Activated naive CD8-positive, alpha-beta T cell treated with anti-CD3 and anti-CD28 coated beads, Interleukin-2, amount 50 U/mL, for 24 hours (primary cell): Measurements from ENCODE around the gene SND1.
A peak's percentile ranks its signal among the peaks of the same experiment; 100 is the strongest.
"Not testable (repeated sequence)": the region's sequence is repeated elsewhere in the genome, so short reads cannot be mapped to it uniquely, and the experiment has no call there.

Experiments
- ATAC-seq: fragments of 150-1000 bp; cut with Tn5 transposase; one replicate; pipeline ENCODE4 v1.10.0; 2021
- DNase-seq: peaks from one replicate; pipeline ENCODE4 v3.0.0; 2021
- H3K27ac Mint-ChIP-seq: one replicate; pipeline ENCODE4 v1.8.0; 2021; ENCODE audit warnings: mild to moderate bottlenecking, mixed read lengths
- H3K27me3 Mint-ChIP-seq: one replicate; pipeline ENCODE4 v1.8.0; 2021; ENCODE audit warnings: mixed read lengths
- H3K36me3 Mint-ChIP-seq: one replicate; pipeline ENCODE4 v1.8.0; 2021; ENCODE audit warnings: low read depth, mixed read lengths
- H3K4me1 Mint-ChIP-seq: one replicate; pipeline ENCODE4 v1.8.0; 2021; ENCODE audit warnings: mixed read lengths
- H3K4me3 Mint-ChIP-seq: one replicate; pipeline ENCODE4 v1.8.0; 2021; ENCODE audit warnings: mild to moderate bottlenecking, moderate library complexity, mixed read lengths
- H3K9me3 Mint-ChIP-seq: one replicate; pipeline ENCODE4 v1.8.0; 2021; ENCODE audit warnings: mixed read lengths

The SND1 gene

DNA sequence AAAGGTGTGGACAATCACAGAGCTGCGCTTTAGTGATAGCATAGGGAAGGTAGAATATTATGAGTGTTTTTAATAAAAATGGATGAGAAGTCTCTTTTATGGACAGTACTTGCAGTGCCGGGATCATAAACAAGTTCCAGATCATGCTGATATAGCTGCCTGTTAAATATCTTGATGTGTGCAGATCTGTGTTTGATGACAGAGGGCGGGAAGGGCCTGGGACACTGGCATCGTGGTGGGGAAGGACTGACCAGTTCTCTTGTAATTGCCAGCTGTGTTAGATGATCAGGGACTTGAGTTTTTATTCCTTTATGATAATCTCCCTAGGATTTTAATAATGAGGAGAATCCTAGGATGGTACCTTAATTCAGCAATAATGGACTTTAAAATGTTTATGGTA lies 14.6 kb downstream of the SND1 start:
- no peak for DNase-seq
- Mint-ChIP-seq H3K9me3 (no peaks in the 10 kb centered on the region), H3K4me1 (peaks cover 49% of the 10 kb centered on the region), H3K36me3 (peaks cover 46% of the 10 kb centered on the region), H3K27ac (peak overlapping the region; percentile 84), H3K4me3 (peak overlapping the region; percentile 4), H3K27me3 (no peaks in the 10 kb centered on the region)
- ATAC-seq = no peak

DNA sequence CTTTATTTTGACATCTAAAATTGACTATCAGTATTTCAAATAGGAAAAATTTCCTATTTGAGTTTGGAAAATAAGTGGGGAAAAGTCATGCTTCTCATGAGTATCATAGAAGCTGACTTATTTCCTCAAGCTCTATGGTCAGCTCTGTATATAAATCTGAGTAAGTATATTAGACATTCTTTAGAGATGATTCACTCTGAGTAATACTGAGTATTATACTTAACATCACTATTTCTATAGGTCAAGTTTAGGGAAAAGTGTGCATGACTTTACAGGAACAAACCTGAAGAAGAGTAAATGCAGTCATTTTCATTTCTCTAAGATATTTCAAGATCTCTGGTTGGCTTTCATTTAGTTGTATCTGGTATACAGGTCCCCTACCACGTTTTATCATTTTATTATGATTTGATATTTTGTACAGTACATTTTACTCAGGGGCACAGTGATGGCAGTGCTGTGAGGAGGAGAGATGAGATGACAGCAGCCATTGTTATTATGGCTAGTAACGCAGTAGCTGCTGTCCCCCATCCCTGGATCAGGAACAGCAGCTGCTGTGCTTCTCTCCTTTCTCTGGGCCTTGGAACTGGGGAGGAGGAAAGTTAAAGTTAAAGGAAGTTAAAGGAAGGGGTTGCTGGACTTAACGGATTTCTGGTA lies 15.2 kb downstream of the SND1 start:
- peaks cover 49% of the 10 kb centered on the region for H3K4me1 Mint-ChIP-seq
- peak overlapping the region; percentile 22 for H3K4me3 Mint-ChIP-seq
- no peaks in the 10 kb centered on the region for H3K27me3 Mint-ChIP-seq
- DNase-seq = no peak
- no peaks in the 10 kb centered on the region for H3K9me3 Mint-ChIP-seq
- H3K36me3 Mint-ChIP-seq = peaks cover 49% of the 10 kb centered on the region
- ATAC-seq = peak; percentile 92
- H3K27ac Mint-ChIP-seq = peak overlapping the region; percentile 84

DNA sequence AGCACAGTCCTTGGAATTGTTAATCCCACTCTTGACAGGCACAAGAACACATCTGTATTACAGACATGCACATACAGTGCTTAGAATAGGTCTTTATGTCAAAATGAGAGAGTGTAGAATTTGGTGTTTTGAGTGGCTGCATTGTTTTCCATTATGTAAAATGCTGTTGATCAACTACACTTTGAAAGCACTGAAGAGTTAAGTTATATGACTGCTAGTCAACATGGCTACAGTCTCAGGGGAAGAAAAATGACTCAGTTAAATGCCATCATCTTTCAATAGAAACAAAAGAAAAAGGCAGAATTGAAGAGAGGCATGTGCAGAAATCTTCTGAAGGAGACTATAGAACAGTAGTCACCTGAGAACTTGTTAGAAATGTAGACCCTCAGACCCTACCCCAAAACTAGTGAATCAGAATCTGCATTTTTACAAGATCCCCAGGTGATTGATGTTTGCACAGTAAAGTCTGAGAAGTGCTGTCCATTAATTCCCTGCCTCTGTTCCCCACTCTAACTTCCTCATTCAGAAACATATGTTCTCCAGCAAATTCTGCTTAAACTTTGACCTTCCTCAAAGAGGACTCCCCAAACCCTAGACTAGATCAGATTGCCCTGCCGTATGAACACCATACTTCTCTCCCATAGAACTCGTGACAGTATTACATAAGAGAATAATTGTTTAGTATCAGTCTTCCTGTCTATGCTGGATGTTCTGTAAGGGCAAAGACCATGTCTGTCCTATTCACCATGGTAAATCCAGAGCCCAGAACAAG lies 16.0 kb downstream of the SND1 start:
- DNase-seq (no peak), ATAC-seq (peak; percentile 21)
- H3K27me3 Mint-ChIP-seq = no peaks in the 10 kb centered on the region
- H3K27ac Mint-ChIP-seq = peak overlapping the region; percentile 84
- no peaks in the 10 kb centered on the region for H3K9me3 Mint-ChIP-seq
- H3K4me1 Mint-ChIP-seq = peaks cover 49% of the 10 kb centered on the region
- no peak overlapping the region for H3K4me3 Mint-ChIP-seq
- H3K36me3 Mint-ChIP-seq = peaks cover 51% of the 10 kb centered on the region

DNA sequence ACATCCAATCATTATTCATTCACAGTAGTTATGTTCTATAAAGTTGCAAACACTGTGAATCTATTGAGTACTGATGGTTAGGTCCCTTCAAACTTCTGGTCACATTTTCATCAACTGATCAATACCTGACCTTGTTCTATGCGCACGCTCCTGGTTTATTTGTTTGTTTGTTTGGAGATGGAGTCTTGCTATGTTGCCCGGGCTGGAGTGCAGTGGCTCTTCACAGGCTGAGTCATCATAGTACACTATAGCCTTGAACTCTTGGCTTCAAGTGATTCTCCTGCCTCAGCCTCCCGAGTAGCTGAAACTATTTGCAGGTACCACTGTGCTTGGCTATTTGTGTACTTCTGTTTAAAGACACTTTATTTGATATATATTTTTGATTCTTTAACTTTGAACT lies 19.3 kb downstream of the SND1 start:
- Mint-ChIP-seq H3K4me3 (no peak overlapping the region), H3K9me3 (no peaks in the 10 kb centered on the region), H3K27me3 (no peaks in the 10 kb centered on the region), H3K36me3 (peaks cover 52% of the 10 kb centered on the region), H3K4me1 (peaks cover 31% of the 10 kb centered on the region), H3K27ac (no peak overlapping the region)
- DNase-seq (no peak), ATAC-seq (no peak)

DNA sequence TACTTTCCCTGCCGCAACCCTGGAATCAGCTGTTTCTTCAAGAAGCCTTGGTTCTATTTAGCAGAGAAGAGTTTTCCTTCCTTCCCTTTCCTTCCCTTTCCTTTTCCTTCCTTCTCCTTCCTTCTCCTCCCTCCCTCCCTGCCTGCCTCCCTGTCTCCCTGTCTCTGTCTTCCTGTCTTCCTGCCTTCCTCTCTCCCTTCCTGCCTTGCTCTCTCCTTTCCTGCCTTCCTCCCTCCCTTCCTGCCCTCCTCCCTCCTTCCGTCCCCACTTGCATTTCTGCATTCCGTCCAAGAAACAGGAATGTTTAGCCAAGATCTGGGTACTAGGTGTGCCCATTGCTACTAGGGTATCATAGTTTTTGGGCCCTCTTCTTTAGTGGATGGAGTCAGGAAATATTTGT lies 21.9 kb downstream of the SND1 start:
- ATAC-seq (no peak), DNase-seq (no peak)
- Mint-ChIP-seq H3K36me3 (peaks cover 63% of the 10 kb centered on the region), H3K27ac (no peak overlapping the region), H3K9me3 (peaks cover 2% of the 10 kb centered on the region), H3K27me3 (no peaks in the 10 kb centered on the region), H3K4me1 (peaks cover 16% of the 10 kb centered on the region), H3K4me3 (no peak overlapping the region)

DNA sequence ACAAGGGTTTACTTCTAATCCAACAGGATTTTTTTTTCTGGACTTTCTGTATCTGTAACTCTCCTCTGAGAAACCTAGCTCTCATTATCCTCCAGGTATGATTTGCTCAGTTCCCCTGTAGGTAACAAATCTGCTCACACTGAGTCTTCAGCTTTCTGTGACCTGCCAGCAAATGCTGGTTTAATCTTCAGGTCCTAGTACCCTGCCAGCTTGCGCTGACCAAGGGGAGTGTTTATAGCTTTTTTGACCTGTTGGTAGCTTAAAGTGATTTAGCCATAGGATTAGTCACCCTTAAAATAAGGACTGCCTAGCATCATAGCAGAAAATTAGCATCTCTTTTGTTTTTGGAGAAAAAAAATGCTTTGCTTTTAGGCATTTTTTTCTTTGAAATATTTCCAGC lies 22.4 kb downstream of the SND1 start:
- H3K9me3 Mint-ChIP-seq = peaks cover 4% of the 10 kb centered on the region
- H3K27me3 Mint-ChIP-seq = no peaks in the 10 kb centered on the region
- no peak overlapping the region for H3K27ac Mint-ChIP-seq
- peaks cover 65% of the 10 kb centered on the region for H3K36me3 Mint-ChIP-seq
- peaks cover 16% of the 10 kb centered on the region for H3K4me1 Mint-ChIP-seq
- DNase-seq (no peak), ATAC-seq (no peak)
- H3K4me3 Mint-ChIP-seq = no peak overlapping the region

DNA sequence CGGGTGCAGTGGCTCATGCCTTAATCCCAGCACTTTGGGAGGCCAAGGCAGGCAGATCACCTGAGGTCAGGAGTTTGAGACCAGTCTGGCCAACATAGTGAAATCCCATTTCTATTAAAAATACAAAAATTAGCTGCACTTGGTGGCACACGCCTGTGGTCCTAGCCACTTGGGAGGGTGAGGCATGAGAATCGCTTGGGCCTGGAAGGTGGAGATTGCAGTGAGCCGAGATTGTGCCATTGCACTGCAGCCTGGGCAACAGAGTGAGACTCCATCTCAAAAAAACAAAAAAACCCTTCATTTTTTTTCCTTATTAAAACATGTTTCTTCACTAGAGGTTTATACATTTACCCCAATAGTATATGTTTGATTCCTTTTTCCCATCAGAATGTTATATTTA lies 22.9 kb downstream of the SND1 start:
- H3K9me3 Mint-ChIP-seq, DNase-seq, H3K27ac Mint-ChIP-seq, H3K27me3 Mint-ChIP-seq, H3K4me3 Mint-ChIP-seq, ATAC-seq: not testable (repeated sequence)
- peaks cover 66% of the 10 kb centered on the region for H3K36me3 Mint-ChIP-seq
- peaks cover 15% of the 10 kb centered on the region for H3K4me1 Mint-ChIP-seq

DNA sequence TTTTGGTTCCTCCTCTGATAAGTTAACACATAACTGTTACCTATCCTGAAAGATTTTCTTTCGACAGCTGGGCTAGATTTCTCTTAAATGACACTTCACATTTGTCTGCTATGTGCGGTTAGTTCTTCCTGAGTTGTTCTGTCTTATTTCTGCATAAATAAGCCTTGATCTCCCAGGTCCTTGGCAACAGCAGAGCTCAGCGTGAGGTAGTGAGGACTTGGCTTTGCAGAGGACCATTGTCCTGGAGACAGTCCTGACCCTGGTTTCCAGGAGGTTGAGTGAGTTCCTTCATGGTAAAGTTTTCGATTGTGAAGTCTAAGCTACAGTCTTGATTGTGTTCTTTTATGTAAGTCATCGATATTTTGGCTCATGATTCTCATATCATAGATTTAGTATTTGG lies 23.7 kb downstream of the SND1 start:
- Mint-ChIP-seq H3K4me1 (peaks cover 15% of the 10 kb centered on the region), H3K36me3 (peaks cover 68% of the 10 kb centered on the region), H3K27ac (no peak overlapping the region)

DNA sequence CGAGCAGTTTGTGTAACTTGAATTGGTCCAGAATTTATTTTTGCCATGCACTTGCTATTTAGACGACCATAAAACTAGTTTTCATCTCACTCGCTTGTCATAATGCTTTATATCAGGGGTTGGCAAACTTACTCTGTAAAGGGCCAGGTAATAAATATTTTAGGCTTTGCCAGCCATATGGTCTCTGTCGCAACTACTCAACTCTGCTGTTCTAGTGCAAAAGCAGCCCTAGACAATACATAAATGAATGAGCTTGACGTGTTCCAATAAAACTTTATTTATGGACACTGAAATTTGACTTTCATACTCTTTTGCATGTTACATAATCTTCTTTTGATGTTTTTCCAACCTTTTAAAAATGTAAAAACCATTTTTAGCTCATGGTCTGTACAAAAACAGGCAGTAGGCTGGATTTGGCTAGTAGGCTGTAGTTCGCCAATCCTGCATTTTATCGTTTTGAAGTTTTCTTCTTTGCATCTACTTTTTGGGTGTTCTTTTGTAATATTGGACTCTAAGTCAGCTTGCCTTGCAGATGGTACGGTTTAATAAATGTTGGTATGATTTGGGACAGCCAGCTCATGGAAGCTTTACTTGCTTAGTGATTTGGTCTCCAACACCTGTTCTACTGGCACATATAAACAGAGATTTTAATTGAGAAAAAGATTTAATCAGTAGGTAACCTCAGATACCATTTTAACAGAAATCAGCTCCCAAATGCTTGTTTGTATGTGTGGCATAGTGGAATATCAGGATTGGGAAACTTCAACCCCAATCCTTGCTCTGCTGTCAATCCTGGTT lies 25.6 kb downstream of the SND1 start:
- DNase-seq (no peak), ATAC-seq (no peak)
- H3K27me3 Mint-ChIP-seq = no peaks in the 10 kb centered on the region
- H3K27ac Mint-ChIP-seq = no peak overlapping the region
- peaks cover 20% of the 10 kb centered on the region for H3K9me3 Mint-ChIP-seq
- H3K4me1 Mint-ChIP-seq = peaks cover 30% of the 10 kb centered on the region
- H3K36me3 Mint-ChIP-seq = peaks cover 67% of the 10 kb centered on the region
- H3K4me3 Mint-ChIP-seq = no peak overlapping the region

More for the DNA sequence above, 23.7 kb downstream of the SND1 start:
- no peak for DNase-seq
- Mint-ChIP-seq H3K27me3 (no peaks in the 10 kb centered on the region), H3K4me3 (no peak overlapping the region), H3K9me3 (peaks cover 17% of the 10 kb centered on the region)
- no peak for ATAC-seq

DNA sequence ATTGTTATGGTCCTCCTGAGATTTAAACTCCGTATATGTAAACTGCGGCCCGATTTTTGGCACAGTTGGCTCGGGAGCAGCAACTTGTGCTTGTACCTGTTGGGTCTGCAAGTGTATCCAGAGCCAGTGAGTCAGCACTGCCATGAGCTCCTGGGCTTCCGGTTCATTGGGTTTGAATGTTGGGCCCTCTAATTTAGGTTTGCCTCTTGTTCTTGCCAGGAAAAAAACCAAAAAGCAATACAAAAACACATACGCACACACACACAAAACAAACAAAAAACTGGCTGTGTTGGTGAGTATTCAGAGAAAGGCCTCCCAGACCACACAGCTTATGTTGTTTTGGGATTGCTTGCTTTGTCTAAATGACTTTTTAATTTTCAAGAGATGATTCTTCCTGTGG lies 26.3 kb downstream of the SND1 start:
- H3K4me1 Mint-ChIP-seq = peaks cover 36% of the 10 kb centered on the region
- H3K36me3 Mint-ChIP-seq = peaks cover 69% of the 10 kb centered on the region
- ATAC-seq (no peak), DNase-seq (no peak)
- no peaks in the 10 kb centered on the region for H3K27me3 Mint-ChIP-seq
- peaks cover 20% of the 10 kb centered on the region for H3K9me3 Mint-ChIP-seq
- H3K4me3 Mint-ChIP-seq = no peak overlapping the region
- H3K27ac Mint-ChIP-seq = no peak overlapping the region

DNA sequence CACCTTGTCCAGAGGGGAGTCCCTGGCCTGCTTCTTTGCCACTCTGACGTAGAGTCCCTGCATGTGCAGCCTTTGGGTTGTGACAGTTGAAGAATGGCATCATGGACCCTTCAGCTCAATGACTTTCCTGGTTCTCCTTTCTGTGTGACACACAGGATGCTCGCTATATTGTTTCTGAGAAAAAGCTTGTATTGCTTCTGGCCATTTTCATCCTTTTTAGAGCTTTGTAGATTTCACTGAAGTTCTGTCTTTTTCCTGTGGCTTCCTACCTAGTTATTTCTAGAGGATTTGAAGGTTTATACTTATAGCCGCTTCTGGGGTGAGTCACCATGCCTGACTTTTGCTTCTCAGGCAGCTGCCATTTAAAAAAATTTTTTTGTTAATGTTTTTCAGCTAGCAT lies 27.0 kb downstream of the SND1 start:
- ATAC-seq (no peak), DNase-seq (no peak)
- peaks cover 69% of the 10 kb centered on the region for H3K36me3 Mint-ChIP-seq
- no peak overlapping the region for H3K4me3 Mint-ChIP-seq
- no peaks in the 10 kb centered on the region for H3K27me3 Mint-ChIP-seq
- no peak overlapping the region for H3K27ac Mint-ChIP-seq
- peaks cover 42% of the 10 kb centered on the region for H3K4me1 Mint-ChIP-seq
- peaks cover 20% of the 10 kb centered on the region for H3K9me3 Mint-ChIP-seq

DNA sequence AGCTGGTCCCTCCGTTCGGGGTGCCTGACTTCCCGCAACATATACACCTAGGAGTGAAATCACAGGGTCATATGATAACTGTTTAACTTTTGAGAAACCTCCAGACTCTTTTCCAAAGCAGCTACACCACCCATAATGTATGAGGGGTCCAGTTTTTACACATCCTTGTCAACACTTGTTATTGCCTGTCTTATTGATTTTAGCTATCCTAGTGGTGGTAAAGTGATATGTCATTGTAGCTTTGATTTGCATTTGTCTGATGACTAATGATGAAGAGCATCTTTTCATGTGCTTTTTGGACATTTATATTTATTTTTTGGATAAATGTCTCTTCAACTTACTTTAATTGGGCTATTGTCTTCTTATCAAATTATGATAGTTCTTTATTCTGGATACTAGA lies 29.0 kb downstream of the SND1 start:
- H3K36me3 Mint-ChIP-seq = peaks cover 65% of the 10 kb centered on the region
- H3K4me3 Mint-ChIP-seq = no peak overlapping the region
- peaks cover 20% of the 10 kb centered on the region for H3K9me3 Mint-ChIP-seq
- no peak overlapping the region for H3K27ac Mint-ChIP-seq
- DNase-seq = no peak
- no peaks in the 10 kb centered on the region for H3K27me3 Mint-ChIP-seq
- peaks cover 53% of the 10 kb centered on the region for H3K4me1 Mint-ChIP-seq
- ATAC-seq = no peak

DNA sequence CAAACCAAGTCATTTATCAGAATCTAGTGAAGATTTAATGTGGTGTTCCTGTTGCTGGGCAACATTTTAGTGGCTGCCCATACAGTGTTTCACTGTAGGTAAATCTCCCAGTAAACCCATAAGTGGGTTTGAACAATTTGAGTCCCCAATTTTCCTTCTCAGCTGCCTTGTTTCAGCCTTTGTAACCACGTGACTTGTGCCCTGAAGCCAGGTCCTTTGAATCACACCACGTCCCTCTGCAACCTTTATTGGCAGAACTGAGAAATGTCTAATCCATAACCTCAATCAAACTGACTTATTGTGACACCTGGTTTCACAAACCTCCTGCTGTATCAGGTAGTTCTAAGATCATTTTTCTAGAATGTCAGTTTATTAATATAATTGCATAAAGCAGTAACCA lies 30.1 kb downstream of the SND1 start:
- peak overlapping the region; percentile 18 for H3K27ac Mint-ChIP-seq
- ATAC-seq (no peak), DNase-seq (no peak)
- H3K4me3 Mint-ChIP-seq = no peak overlapping the region
- peaks cover 20% of the 10 kb centered on the region for H3K9me3 Mint-ChIP-seq
- no peaks in the 10 kb centered on the region for H3K27me3 Mint-ChIP-seq
- peaks cover 53% of the 10 kb centered on the region for H3K4me1 Mint-ChIP-seq
- H3K36me3 Mint-ChIP-seq = peaks cover 62% of the 10 kb centered on the region

DNA sequence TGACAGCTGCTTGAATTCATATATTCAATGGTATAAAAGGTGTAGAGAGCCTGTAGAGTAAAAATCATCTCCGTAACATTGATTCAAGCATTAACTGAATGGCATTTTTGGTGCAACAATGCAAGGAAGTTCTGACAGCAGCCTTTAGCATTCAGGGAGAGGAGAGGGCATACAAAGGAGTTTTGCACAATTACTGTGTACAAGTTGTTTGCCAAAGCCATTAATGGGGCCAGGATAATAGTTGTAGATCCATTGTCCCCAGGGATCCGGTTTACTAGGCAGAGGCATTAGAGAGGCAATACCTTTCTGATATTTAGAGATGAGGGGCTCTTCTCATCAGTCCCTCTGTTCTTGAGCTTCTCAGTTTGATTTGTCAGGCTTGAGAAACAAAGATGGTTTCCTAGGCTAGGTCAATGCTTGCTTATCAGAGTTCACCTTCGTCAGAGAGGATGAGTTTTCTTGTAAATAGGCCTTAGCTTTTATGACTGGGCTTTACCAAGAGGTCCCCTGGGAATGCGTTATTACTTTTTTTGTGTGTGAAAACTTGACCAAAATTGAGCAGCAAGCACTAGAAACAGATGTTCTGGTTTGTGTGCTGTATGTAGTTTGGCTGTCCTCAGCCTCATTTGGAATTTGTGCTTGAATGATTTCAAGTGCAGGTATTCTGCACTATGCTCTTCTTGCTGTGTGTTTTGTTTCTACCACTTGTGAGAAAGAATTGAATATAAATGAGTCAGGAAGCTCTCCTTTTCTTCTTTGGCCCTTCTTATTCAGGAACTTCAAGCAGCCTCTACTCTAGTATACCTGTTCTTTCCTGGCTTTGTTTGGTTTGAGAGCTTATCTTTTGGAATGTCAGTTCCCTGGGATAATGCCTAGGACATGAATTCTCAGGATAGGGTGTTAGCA lies 32.0 kb downstream of the SND1 start:
- Mint-ChIP-seq H3K36me3 (peaks cover 51% of the 10 kb centered on the region), H3K27me3 (no peaks in the 10 kb centered on the region), H3K4me3 (no peak overlapping the region), H3K9me3 (peaks cover 16% of the 10 kb centered on the region), H3K27ac (no peak overlapping the region), H3K4me1 (peaks cover 42% of the 10 kb centered on the region)
- no peak for ATAC-seq
- no peak for DNase-seq
